ENCODE results near the gene CASQ1.

The CASQ1 gene

DNA sequence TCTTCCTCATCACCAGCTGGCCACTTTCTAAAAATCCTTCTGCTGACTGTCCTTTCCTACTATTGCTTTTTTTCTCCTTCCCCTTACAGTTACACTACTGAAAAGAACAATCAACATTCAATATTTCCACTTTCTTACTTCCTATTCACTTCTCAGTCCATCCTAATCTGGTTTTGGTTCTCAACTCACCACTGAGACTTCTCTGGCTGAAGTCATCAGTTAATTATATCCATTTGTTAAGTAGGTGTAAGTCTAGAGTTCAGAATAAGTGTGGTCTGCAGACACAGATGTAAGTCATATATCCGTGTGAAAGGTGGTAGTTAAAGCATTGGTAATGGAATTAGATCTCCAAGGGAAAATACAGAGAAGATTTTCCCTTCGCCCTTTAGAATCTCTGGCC lies 36.2 kb downstream of the CASQ1 start:
- no peak for DNase-seq (ENCODE audit: low read depth in 2 of 2)

DNA sequence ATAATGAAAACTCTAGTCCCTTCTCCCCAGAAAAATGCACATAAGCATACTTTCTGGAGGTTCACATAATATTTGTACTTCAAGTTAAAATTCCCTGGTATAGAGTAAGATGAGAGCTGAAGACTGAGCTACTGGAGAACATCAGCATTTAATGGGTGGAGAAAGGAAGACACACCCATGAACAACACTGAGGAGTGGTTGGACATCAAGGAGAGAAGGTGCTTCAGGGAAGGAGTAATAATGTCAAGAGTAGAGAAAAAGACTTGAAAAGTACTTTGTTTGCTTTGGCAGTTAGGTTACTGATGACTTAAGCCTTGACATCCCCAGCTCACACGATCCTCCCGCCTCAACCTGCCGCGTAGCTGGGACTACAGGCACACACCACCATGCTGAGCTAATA lies 36.7 kb downstream of the CASQ1 start:
- DNase-seq (ENCODE audit: low read depth in 2 of 2), result no peak

DNA sequence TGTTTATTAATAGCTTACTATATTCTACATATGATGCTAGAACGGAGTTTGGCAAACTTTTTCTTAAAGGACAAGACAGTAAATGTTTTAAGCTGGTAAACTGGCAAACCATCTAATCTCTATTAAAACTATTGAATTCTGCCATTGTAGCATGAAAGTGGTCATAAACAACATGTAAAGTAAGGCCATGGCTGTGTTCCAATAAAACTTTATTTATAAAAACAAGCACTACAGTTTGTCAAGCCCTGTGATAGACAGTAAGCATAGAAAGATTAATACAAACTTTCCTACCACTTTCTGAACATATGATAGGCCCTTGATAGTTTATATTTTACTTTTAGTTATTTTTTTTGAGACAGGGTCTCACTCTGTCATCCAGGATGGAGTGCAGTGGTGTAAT lies 37.2 kb downstream of the CASQ1 start:
- no peak for DNase-seq (ENCODE audit: low read depth in 2 of 2)

DNA sequence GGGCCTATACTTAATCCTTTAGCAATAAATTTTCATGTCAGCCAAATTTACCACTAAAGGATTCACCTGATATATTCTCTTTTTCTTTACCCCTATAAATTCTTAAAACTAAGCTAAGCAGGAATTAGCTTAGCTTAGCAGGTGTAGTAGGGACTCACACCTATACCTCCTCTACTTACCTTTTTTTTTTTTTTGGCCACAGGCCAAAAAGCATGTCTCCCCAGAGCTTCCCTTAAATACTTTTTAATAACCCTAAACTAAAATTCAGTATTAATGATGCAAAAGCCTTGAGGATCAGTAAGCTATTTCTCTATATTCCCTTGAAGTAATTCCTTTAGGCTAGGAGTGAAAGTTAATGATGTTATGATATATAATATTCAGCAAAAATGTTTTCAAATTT lies 38.1 kb downstream of the CASQ1 start:
- no peak for DNase-seq (ENCODE audit: low read depth in 2 of 2)

DNA sequence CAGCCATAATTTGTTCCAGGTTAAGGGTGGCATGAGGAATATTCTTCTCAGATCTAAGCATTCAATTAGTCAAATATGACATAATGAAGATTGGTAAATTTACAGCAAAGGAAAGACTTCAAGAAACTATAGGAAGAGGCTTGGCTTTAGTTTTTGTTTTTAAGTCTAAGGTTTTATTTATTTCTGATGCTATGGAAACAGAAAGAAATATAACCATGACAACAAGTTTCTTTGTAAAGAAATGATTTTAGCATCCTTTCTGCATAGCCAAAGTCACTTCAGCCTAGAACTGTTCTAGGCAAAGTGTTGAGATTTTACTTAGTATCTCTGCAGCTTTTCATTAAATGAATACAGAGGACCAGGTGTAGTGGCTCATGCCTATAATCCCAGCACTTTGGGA lies 42.5 kb downstream of the CASQ1 start:
- no peak for DNase-seq (ENCODE audit: low read depth in 2 of 2)

DNA sequence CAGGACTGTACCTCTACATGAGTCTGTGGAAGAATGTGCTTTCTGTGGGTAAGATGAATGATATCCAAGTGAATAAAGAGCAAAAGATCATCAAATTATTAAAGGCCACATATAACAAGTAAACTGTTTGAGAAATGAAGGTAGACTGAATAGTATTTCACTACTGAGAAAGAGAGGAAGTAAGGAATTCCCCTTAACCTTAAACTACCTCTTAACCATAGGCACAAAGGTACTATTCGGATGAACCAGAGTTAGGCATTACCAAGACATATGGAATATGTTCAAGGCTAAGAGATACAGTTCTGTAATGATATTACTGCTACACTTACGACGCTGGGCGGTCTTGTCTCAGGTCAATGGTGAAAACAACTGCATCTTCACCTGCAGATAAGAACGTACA lies 46.4 kb downstream of the CASQ1 start:
- no peak for DNase-seq (ENCODE audit: low read depth in 2 of 2)

DNA sequence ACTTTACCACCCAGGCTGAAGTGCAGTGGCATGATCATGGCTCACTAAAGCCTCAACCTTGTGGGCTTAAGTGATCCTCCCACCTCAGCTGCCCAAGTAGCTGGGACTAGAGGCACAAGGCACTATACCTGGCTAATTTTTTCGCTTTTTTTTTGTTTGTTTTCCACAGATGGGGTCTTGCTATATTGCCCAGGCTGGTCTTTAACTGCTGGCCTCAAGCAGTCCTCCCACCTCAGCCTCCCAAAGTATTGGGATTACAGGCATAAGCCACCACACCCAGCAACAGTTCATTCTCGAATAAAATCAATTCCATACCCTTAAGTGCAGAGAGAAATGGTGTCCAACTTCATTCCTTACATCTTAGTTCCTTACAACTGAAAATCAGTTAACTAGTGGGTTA lies 47.2 kb downstream of the CASQ1 start:
- no peak for DNase-seq (ENCODE audit: low read depth in 2 of 2)

DNA sequence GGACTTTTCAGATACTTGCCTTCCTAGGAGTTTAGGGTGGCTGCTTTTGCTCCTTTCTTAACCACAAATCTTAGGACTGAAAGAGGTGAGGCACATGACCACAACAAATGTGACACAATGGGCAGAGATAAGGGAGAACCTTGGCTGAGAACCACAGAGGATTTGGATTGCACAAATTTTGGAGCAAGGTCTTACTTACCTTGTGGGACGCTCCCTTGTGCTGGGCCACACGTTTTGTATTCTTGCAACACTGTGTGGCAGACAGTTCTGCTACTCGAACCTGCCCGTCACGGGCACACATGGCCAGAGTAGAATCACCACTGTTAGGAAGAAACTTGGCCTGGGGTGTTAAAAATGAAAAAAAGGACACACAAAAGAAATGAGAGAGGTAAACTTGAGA lies 48.0 kb downstream of the CASQ1 start:
- DNase-seq (ENCODE audit: low read depth in 2 of 2), result no peak

DNA sequence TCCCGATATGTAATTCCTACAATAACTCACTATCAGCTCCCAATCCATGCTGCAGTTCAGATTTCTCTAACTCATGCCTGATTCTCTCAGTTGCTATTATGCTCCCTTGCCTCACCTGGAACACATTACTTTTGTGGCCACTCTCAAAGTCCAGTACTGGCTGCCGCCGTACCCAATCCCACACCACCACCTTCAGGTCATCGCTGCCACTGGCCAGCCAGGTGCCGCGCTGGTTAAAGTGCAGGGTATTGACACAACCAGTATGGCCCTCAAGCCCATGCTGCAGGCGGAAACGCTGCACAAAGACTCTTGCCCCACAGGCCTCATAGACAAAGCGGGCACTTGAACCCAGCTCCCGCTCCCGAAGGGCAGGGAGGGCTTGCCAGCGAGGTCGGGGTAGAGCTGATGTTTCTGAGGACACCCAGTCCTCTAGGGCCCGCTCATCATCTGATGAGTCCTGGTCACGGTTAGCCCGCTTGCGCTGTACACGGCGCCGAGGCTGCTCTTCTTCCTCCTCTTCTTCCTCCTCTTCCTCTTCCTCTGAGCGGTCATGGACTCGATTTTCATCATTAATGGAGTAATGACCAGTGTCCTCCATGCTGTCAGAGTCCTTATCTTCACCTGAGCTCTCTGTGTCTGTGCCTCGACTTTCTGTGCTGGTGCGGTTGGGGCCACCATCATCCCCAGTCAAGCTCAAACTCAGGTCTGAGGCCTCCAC lies 49.4 kb downstream of the CASQ1 start:
- no peak for DNase-seq (ENCODE audit: low read depth in 2 of 2)

DNA sequence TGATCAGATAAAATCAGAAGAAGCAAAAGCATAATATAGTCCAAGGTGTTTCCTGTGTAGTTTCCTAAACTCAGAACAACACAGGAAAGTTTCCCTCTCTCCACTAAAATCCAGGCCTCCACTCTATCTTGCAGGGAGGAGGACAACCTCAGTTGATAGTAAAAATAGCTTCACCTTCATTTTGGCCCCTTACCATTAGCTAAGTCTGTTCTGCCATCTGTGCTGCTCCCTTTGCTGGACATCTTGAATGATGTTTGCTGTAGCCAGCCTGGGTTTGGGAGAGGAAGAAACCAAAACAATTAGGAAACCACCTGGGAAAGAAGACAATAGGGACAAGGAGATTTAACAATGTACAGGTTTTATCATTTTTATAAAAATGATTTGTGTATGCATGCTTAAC lies 53.4 kb downstream of the CASQ1 start:
- DNase-seq (ENCODE audit: low read depth in 2 of 2), result no peak

DNA sequence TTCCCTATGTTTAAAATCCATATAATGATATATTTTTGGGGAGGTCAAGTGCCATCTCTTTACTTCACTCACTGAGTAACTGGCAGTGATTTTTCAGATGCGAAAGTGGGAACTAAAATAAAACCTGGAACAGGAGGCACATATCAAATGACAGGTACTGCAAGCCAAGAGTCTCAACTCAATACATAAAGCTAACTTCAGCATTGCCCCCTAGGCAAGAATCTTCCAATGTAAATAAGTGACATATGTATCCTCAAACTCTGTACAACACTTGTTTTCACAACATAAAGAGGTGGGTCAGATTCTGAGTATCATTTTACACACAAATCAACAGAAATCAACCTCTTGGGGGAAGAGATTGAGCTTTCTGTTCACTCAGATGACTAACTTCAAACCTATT lies 53.8 kb downstream of the CASQ1 start:
- no peak for DNase-seq (ENCODE audit: low read depth in 2 of 2)

DNA sequence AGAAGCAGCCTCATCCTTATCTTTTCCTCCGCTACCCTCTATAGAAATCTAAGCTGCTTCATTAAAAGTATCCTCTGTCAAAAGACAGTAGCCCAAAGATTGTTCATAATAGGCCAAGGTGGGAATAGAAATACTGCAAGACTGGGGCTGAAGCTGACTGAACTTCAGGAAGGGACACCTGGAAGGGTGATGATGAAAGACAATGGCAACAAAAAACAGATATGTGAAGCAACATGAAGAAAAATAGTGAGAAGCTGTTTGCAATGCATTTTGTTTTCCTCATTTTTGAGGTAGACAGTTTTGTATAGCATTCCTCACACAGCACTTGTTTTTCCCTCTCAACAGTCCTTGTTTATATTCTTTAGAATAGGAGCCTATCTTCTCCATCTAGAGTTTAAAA lies 55.1 kb downstream of the CASQ1 start:
- DNase-seq (ENCODE audit: low read depth in 2 of 2), result no peak

DNA sequence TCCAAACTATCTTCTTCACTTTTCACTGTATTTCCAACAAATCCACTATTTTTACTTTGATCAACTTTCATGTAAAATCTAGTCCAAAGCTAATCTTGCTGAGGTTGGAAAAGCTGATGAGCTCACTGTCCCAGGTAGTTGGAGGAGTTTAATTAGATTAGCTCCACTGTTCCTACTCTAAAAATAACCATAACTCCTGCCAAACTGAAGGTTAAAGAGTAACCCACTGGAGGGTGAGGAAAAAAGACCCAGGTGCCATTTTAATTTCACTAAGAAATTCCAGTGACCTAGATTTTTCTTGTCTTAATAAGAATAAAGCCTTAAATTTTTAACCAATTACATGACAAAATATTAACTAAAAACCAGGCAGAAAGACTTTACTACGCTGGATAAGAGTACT lies 56.7 kb downstream of the CASQ1 start:
- DNase-seq (ENCODE audit: low read depth in 2 of 2), result no peak

DNA sequence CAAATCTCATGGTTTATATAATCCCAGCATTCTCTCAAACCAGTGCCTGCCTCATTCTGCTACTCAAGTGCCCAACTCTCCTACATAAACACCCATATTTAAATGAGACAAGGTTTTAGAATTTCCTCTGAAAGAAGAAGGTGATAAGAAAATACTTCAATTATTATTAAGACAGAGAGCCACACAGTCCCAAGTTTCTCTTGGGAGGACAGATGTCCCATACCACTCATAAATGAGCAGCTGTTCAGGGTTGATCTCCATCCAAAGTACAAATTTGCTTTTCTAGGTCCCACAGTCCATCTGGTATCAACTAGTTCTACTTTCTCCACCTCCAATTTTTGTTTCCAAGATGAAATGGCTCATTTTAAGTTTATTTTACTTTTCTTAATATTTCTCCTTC lies 60.6 kb downstream of the CASQ1 start:
- DNase-seq (ENCODE audit: low read depth in 2 of 2), result no peak

Data from fibroblast of skin of left quadriceps (primary cell).